ENCODE measurements around the gene RAB33B. TPM values are rescaled to one million over a fixed set of nuclear protein-coding genes. Genes with fewer than 3 reads are reported as not detected.
A peak's percentile ranks its signal among the peaks of the same experiment; 100 is the strongest.

The RAB33B gene
- total RNA-seq, 1 experiment from 2014 or later: 5.7 TPM

- no peak for TF ChIP-seq CREB1 (CRISPR knock-in tag; IDR thresholded peaks at IDR 0.05)
- TF ChIP-seq PRRX2 (CRISPR knock-in tag; IDR thresholded peaks at IDR 0.05): no peak
- no peak for TF ChIP-seq ERG (CRISPR knock-in tag; IDR thresholded peaks at IDR 0.05)
- TF ChIP-seq TEAD1 (CRISPR knock-in tag; IDR thresholded peaks at IDR 0.05): no peak
- TF ChIP-seq MAX (CRISPR knock-in tag; IDR thresholded peaks at IDR 0.05): no peak
Observed at GRCh38 chr4:139493176-139493575, 39.3 kb downstream of the RAB33B start (continued).

GRCh38 chr4:139499186-139499585 lies 45.3 kb downstream of the RAB33B start:
- ChIA-PET POLR2A (no interaction called here), CTCF (interaction anchor here (3.3 kb wide), 1 partner anchor 10 kb away, joined by 36 read pairs; no protein-coding TSS in a partner anchor)
- Mint-ChIP-seq H3K4me3 (no peak overlapping the region), H3K27me3 (ENCODE audit: low read depth) (no peaks in the 10 kb centered on the region), H3K36me3 (no peaks in the 10 kb centered on the region), H3K4me1 (peaks cover 13% of the 10 kb centered on the region), H3K9me3 (peaks cover 5% of the 10 kb centered on the region), H3K27ac (no peak overlapping the region)
- no peak for ATAC-seq
- TF ChIP-seq PREB (CRISPR knock-in tag; IDR thresholded peaks at IDR 0.05; ENCODE audit: borderline replicate concordance) (no peak), ZNF281 (CRISPR knock-in tag; IDR thresholded peaks at IDR 0.05) (no peak)
- DNase-seq (ENCODE audit: low spot score): no peak

DNA sequence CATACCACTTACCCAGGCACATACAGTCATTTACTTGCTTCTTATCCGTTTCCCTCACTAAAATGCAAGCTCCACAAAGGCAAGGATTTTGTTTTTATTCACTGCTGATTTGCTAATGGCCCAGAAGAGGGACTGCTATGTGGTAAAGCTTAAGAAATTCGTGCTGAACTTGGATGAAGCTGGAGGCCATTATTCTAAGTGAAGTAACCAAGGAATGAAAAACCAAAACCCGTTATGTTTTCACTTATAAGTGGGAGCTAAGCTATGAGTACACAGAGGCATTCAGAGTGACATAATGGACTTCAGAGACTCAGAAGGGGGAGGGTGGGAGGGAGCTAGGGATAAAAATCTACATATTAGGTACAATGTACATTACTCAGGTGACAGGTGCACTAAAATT lies 47.2 kb downstream of the RAB33B start:
- no peak overlapping the region for H3K4me3 Mint-ChIP-seq
- 0 out of 2 replicates have a peak, but pooled peaks cover 3% of the 10 kb centered on the region for H3K9me3 Mint-ChIP-seq
- TF ChIP-seq FOXJ3 (CRISPR knock-in tag; IDR thresholded peaks at IDR 0.05; ENCODE audit: borderline replicate concordance): no peak
- no peak for TF ChIP-seq ARID4B (CRISPR knock-in tag; IDR thresholded peaks at IDR 0.05; ENCODE audit: borderline replicate concordance)
- no peak for TF ChIP-seq IRF2 (CRISPR knock-in tag; IDR thresholded peaks at IDR 0.05; ENCODE audit: borderline replicate concordance, low read depth)
- no peak for TF ChIP-seq SMAD3 (CRISPR knock-in tag; IDR thresholded peaks at IDR 0.05; ENCODE audit: borderline replicate concordance)
- no peak for TF ChIP-seq ZNF317 (CRISPR knock-in tag; IDR thresholded peaks at IDR 0.05; ENCODE audit: borderline replicate concordance, low read depth)
- no peak for TF ChIP-seq ATF1 (CRISPR knock-in tag; IDR thresholded peaks at IDR 0.05)
- no peak for TF ChIP-seq ZNF532 (CRISPR knock-in tag; IDR thresholded peaks at IDR 0.05; ENCODE audit: borderline replicate concordance)
- TF ChIP-seq, protein P1, sequence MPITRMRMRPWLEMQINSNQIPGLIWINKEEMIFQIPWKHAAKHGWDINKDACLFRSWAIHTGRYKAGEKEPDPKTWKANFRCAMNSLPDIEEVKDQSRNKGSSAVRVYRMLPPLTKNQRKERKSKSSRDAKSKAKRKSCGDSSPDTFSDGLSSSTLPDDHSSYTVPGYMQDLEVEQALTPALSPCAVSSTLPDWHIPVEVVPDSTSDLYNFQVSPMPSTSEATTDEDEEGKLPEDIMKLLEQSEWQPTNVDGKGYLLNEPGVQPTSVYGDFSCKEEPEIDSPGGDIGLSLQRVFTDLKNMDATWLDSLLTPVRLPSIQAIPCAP (CRISPR knock-in tag; IDR thresholded peaks at IDR 0.05): no peak
- no peak for TF ChIP-seq PREB (CRISPR knock-in tag; IDR thresholded peaks at IDR 0.05; ENCODE audit: borderline replicate concordance)
- H3K36me3 Mint-ChIP-seq: no peaks in the 10 kb centered on the region
- CTCF ChIA-PET: interaction anchor here (1.4 to 3.1 kb wide), 3 partner anchors 9 to 132 kb away, joined by 3 to 8 read pairs (median 7); no protein-coding TSS in a partner anchor
- DNase-seq (ENCODE audit: low spot score): no peak
- H3K27me3 Mint-ChIP-seq (ENCODE audit: low read depth): no peaks in the 10 kb centered on the region
- POLR2A ChIA-PET: interaction anchor here (0.6 kb wide), 1 partner anchor 44 kb away, joined by 3 read pairs; no protein-coding TSS in a partner anchor
- 0 out of 2 replicates have a peak overlapping the region, but pooled peaks have one; percentile 4 for H3K27ac Mint-ChIP-seq
- no peak for ATAC-seq
- H3K4me1 Mint-ChIP-seq: peaks cover 13% of the 10 kb centered on the region
